HG02938 (cell line): ENCODE data around the gene SRC.
A peak's percentile ranks its signal among the peaks of the same experiment; 100 is the strongest.

Experiments used
- ATAC-seq: cut with Tn5 transposase; IDR thresholded peaks from one replicate; pipeline ENCODE4 v1.9.1; 2021; ENCODE audit warnings: mild to moderate bottlenecking, moderate library complexity; ENCODE audit not compliant: unreplicated experiment

Gene SRC

DNA sequence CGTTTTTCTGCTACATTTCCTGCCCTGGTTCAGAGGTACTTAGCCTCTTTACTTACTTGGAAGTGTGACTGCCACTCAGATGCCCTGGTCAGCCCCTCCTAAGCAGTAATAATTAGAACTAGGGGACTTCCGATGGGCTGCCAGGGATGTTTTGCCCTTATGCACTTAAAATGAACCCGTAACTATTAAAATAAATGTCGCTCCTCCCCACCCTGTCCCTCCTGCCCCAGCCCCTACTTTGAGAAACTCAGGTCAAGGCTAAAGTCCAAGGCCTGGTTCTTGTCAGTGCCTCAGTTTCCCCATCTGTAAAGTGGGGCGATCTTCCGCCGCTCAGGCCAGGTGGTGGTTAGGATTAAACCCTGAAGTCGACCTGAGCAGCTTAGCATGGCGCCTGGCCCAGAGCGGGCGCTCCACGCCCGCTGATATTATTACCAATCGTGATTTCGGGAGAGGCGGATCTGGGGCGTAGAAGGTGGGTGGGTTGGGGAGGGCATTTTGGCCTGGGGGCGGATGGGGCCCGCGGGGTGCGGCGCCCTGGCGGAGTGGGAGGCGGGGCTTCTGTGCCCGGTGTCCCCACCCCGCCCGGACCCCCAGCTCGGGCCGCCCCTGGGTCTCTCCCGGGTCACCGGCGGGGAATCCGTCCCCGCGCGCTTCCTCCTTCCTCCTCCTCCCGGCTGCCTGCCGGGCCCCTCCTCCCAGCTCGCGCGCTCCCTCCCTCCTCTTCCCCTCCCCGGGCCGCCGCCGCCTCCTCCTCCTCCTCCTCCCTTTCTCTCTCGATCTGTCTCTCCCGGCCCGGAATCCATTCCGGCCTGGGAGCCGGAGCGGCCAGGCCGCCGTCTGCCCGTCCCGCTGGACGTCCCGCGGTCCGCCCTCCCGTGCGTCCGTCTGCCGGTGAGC lies at the start of gene SRC:
Gene SRC (plus strand): TSS at position 802 of the 897 bp plus-strand sequence. CDS start 38,014 bp downstream, outside the sequence.
- no peak for ATAC-seq

DNA sequence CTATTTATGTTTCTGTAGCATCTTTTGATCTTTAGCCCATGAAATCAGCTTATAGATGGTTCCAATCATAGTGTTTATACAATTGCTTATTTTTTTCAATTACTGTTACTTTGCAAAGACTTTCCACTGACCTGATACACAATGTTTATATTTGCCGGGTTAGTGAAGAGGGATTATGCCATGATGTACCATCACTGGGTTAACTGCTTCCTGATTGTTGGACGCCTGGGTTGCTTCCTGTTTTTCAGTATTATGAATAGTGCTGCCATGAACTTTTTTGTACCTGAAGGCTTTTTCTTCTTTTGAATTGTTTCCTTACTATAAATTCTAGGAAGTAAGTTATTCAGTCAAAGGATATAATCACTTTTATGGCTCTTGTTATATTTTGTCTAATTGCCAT lies 49.6 kb upstream of the SRC start:
- ATAC-seq: no peak

DNA sequence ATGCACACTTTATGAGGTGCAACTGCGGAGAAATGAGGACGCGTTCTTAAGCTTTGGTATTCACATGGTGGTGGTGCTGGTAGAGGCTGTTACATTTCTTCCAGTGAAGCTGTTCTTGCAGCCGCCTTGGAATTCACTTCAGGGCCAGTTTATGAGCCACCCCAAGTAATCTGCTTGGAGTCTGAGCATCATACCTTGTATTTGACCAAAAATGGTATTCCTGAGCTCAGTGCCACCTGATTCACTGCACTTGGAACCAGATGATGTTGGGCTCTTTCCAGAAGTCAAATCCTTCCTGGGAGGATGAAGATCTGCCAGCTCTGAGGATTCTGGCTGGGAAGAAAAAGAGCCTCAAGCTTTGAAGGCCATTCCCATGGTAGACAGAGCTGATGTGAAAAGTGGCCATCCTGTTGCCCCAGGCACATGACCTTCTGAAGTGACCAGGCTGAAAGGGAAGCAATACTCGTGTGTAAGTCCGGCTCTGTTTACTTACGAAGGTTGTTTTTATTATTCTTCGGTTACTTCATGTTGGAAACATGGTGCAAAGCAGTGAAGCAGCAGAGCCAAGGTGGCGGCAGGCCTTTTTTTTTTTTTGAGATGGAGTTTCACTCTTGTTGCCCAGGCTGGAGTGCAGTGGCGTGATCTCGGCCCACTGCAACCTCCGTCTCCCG lies 48.7 kb upstream of the SRC start:
- no peak for ATAC-seq

- no peak for ATAC-seq
Observed at GRCh38 chr20:37298190-37298939, 47.6 kb upstream of the SRC start.

DNA sequence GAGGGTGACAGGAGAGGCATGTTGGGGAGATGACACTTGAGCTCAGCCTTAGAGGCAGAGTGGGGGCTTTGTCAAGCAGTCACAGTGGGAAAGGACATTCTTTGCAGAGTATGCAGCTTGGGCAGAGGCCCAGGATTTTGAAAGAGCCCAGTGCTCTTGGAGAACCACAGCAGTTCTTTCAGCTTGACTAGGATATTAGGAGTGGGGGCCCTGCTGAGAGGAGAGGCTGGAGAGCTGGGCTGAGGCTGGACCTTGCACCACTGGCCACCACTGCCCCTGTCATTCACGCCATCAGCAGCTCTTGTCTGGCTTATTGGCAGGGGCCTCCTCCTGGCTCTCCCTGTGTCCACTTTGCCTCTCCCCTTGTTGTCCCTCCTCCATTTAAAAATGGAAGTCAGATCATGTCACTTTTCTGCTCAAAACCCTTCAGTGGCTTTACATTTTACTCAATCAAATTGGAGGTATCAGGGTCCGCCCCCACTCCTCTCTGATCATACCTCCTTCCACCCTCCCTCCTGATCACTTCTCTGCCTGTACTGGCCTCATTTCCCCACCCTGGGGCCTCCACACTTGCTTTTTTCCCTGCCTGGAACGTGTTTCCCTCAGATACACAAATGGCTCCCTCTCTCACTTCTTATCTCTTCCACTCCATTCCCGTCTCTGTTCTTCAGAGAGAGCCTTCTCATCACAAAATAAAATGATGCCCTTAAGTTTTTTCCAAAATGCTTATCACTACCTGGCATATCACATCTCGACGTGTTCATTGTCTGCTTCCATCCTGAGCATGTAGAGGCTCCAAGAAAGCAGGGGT lies 46.0 kb upstream of the SRC start:
- ATAC-seq: no peak

DNA sequence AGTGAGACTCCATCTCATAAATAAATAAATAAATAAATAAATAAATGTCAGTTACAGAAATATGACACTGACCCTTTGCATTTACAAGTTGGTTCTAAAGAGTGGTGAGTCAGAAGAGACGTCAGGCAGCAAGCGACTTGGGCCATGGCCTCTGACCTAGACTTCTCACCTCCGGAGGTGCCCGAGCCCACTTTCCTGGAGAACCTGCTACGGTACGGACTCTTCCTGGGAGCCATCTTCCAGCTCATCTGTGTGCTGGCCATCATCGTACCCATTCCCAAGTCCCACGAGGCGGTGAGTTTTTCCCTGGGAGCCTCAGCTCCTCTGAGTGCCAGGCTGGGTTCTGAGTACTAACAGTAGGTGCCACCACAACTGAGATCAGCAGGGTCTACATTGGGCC lies 44.8 kb upstream of the SRC start:
- no peak for ATAC-seq

DNA sequence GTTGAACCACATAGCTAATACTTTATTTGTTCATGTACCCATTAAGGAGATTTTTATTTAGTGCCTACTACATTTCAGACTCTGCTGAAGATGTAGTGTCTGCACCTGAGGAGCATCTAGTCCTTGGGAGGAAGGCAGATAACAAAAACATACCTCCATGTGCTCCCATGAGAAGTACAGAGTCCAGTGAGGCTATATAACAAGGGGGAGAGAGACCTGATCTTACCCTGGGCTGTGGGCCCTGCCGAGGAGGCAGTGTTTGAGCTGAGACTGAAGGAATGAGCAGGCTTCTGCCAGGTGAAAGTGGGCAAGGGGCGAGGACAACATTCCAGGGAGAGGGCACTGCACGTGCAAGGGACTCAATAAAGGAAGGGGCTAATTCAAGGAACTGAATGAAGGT lies 44.4 kb upstream of the SRC start:
- ATAC-seq: no peak

GRCh38 chr20:37302981-37303380 lies 43.0 kb upstream of the SRC start:
- no peak for ATAC-seq

- no peak for ATAC-seq
Observed at GRCh38 chr20:37303637-37304036, 42.3 kb upstream of the SRC start.

DNA sequence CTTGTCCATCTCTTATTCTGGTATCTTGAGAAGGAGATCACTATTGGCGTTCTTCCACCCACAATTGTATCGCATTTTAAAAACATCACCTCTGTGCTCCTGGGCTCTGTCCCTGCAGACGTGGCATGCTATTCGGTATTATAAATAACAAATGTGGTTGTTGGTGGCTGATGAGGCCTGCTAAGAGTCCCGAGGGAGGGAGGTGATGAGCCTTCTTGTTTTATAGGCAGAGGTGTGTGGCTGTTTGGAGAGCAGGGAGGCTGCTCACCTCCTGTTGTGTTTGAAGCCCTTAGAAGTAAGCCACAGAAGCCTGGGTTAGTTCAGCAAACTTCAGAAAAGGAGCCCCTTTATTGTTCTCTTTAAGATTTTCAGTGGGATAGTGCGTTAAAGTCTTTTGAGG lies 40.9 kb upstream of the SRC start:
- no peak for ATAC-seq

DNA sequence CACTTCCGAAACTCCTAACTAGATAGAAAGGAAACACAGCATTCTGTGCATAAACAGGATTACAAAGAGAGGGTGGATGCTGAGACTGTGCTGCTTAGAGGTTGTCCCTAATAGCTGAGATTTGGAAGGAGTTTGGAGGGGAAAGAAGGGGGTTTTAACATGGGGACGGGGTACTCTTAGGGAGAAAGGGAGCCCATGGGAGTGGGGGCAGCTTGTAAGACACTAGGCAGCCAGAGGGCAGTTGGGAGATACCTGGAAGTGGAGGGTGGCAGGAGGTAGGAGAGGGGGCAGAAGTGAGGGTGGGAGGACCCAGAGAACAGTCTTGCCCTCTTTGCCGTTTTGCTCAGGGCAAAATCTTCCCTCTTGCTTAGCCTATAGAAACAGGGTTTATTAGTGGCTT lies 40.1 kb upstream of the SRC start:
- ATAC-seq: no peak

DNA sequence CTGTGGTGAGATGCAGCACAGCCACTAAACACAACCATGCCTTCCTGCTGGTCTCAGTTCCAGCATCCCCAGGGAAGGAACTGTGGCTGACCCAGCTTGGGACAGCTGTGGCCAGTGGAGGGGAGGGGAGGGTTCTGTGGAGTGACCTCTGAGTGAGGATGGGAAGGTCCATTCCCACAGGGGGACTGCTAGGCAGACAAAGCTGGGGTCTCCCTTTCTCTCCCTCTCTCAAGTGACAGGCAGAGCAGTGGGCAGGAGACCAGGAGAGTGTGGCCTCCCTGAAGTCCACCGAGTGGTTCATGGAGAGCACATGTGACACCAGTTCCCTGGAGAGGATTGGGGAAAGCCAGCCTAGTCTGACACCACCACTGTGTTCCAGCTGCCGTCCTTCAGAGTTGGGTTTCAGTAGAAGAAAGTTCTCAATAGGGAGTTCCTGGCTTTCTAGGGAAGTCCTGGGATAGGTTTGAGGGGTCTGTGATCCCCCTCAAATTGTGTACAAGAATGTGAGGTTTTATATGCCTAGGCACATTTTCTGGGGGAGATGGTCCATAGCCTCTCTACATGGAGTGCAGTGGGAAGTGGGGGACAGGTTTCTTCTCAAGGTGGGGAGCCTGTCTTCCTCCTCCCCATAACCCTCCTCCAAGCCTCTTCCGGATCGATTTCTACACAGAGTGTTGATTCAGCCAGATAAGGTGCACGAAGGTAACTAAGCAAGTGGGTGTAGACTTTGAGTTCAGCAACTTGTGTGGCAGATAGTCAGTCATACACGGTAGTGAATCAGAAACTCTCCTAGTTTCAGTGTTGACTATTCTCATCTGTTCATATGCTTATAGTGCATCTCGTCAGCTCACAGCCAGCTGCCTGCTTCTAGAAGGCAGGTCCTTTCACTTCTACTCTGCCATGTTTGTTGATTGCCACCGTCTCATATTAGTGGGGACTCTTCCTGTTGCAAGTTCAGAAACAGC lies 37.6 kb upstream of the SRC start:
- peak; percentile 93 for ATAC-seq

- no peak for ATAC-seq
Observed at GRCh38 chr20:37309290-37309689, 36.6 kb upstream of the SRC start.

DNA sequence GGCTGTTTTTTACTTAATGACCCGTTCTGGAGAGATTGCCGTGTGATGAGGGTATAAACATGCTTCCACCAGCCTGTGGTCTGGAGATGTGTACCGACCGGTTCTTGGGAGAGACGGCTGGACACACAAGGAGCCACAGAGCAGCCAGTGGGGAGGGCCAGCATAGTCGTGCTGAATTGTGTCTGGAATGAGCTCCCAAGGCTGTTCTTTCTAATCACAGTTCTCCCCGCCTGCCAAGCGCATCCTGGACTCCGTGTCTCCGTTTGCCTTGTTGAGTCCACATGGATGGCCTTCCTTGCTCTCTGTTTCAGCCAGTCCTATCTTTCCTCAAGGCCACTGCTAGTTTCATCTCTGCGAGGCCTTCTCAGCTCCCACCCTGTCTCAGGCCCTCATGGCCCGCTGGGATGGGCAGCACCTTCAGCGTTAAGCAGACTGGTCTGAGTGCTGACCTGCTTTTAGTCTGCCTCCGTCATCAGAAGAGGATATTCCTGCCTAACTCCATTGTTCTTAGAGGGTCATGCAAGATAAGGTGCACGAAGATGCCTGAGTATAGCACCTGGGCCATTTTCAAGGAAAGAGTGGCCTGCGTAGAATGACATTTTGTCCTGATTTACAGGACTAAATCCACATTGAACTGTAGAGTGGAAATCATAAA lies 35.9 kb upstream of the SRC start:
- ATAC-seq: no peak

GRCh38 chr20:37310951-37311350 lies 35.0 kb upstream of the SRC start:
- no peak for ATAC-seq

DNA sequence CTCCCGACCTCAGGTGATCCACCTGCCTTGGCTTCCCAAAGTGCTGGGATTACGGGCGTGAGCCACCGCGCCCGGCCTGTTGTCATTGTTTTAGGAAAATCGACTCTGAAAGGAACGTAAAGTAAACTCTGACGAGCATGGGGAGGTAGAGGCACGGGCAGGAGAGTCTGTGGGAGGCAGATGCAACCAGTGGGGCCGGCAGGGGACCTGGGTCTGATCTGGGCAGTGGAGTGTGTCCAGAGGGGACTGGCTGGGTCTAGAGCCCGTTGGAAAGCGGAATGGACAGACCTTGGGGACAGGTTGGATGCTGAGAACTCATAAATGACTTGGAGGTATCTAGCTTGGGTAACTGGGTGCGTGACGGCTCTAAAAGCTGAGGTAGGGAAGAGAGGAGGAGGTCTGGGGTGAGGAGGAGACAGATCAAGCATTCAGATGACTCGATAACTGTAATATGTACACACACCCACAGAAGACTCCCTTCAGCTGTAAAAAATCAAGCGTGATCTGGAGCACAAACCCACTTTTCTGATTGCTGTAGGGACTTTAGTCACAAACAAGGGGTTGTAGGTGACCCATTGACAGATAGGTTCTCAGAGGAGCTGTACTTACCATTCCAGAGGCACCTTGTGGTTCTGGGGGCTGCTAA lies 34.1 kb upstream of the SRC start:
- no peak for ATAC-seq

- no peak for ATAC-seq
Observed at GRCh38 chr20:37313546-37314091, 32.3 kb upstream of the SRC start.

DNA sequence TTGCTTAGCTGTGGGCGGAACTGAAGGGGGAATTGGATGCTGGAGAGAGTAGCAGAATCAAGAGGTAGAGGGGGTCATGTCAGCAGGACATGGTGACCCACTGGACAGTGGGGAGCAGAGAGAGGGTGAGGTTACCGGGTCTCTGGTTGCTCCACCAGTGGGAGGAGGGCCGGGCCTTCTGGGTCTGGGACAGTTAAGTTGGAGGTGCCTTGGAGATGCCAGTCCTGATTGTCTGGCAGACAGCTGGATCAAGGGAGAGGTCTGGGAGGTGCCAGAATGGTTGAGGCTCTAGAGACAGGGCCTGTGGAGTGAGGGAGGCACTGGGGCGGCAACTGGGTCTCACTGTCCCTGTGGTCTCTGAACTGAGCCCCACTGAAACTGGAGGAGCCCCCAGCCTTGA lies 31.8 kb upstream of the SRC start:
- ATAC-seq: no peak
